ENCODE data around the gene TFAM. TPM values are rescaled to one million over a fixed set of nuclear protein-coding genes. Genes with fewer than 3 reads are reported as not detected.
"Not testable (repeated sequence)": the region's sequence is repeated elsewhere in the genome, so short reads cannot be mapped to it uniquely, and the experiment has no call there.

Gene TFAM
- polyA plus RNA-seq, 6 donors from 2014 or later, result 54.7 to 67.5 (median 61.7) TPM

DNA sequence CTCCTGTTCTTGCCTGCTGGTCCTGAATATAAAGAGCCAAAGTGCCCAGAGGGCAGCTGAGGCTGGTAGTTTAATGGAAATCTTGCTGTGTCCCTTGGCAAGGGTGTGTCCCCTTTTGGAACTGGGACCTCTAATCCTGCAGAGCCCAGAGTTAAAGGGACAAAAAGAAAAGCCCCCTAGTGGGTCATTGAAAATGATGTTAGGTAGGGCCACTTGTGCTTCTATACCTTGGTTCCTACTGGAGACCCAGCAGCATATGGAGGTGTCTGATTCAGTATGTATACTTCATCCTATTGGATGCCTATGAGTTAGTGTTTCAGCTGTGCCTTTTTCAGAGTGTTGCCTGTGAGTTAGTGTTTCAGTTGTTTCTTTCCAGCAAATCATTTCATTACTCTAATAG is 30.5 kb downstream of the TFAM start:
- Mint-ChIP-seq H3K36me3 (no peaks in the 10 kb centered on the region), H3K9me3 (peaks cover 0 to 25% (median 12%) of the 10 kb centered on the region in 7 donors), H3K27ac (no peak overlapping the region), H3K4me1 (no peaks in the 10 kb centered on the region), H3K4me3 (no peak overlapping the region), H3K27me3 (peaks cover 7 to 35% (median 15%) of the 10 kb centered on the region in 3 donors)
- DNase-seq, result no peak
- no peak for ATAC-seq (ENCODE audit: low read depth in 2 of 2)

- ATAC-seq (ENCODE audit: low read depth in 2 of 2); H3K4me3 Mint-ChIP-seq; H3K36me3 Mint-ChIP-seq; DNase-seq; H3K27ac Mint-ChIP-seq; H3K4me1 Mint-ChIP-seq: not testable (repeated sequence)
- Mint-ChIP-seq H3K27me3 (peaks cover 7 to 35% (median 24%) of the 10 kb centered on the region in 3 donors), H3K9me3 (peaks cover 4 to 28% (median 12%) of the 10 kb centered on the region in 7 donors)
These were observed 32.7 kb downstream of the TFAM start for GRCh38 chr10:58417902-58418301.

DNA sequence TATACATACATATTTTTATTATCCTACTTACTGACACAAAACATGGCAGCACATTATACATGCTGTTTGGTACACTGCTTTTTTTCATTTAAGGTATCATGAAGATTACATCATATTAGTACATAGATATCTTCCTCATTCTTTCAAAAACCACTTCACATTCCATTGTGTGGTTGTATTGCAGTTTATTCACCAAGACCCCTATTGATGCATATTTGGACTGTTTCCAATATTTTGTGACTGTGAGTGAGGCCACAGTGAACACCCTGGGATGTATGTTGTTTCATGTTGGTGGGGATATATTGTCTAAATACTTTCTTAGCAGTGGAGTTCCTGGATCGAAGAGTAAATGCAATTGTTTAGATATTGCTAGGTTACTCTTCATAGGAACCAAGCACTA is 39.0 kb downstream of the TFAM start:
- peaks cover 4 to 56% (median 15%) of the 10 kb centered on the region in 7 donors for H3K9me3 Mint-ChIP-seq
- no peak overlapping the region for H3K4me3 Mint-ChIP-seq
- H3K36me3 Mint-ChIP-seq, result no peaks in the 10 kb centered on the region
- H3K27ac Mint-ChIP-seq, result no peak overlapping the region
- H3K4me1 Mint-ChIP-seq, result no peaks in the 10 kb centered on the region
- H3K27me3 Mint-ChIP-seq, result peaks cover 0 to 13% (median 11%) of the 10 kb centered on the region in 3 donors
- DNase-seq (no peak), ATAC-seq (ENCODE audit: low read depth in 2 of 2) (no peak)

GRCh38 chr10:58428436-58428835 is 43.2 kb downstream of the TFAM start:
- DNase-seq; H3K4me3 Mint-ChIP-seq; H3K36me3 Mint-ChIP-seq; H3K4me1 Mint-ChIP-seq; ATAC-seq (ENCODE audit: low read depth in 2 of 2); H3K27ac Mint-ChIP-seq: not testable (repeated sequence)
- Mint-ChIP-seq H3K9me3 (peaks cover 0 to 44% (median 9%) of the 10 kb centered on the region in 7 donors), H3K27me3 (peaks cover 5 to 23% (median 12%) of the 10 kb centered on the region in 3 donors)

DNA sequence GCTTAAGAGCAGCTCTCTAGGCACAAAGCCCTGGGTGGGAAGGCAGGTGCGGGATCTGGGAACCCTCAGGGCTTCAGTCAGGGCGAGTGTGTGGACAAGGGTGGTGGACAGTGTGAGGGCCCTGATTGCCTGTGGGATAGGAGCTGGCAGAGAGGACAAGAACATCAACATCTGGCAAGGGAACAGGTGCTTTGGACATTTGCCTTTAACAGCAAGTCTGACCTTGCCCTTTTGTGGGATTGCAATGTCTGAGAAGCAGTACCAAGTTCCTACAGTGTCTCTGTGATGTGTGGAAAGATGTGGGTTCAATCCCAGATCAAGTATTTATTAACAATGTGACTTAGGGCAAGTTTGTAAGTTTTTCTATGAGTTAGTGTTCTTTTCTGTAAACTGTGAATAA is 46.7 kb downstream of the TFAM start:
- no peak for DNase-seq
- Mint-ChIP-seq H3K4me1 (no peaks in the 10 kb centered on the region), H3K27ac (no peak overlapping the region), H3K36me3 (no peaks in the 10 kb centered on the region), H3K9me3 (peaks cover 0 to 13% (median 6%) of the 10 kb centered on the region in 7 donors), H3K27me3 (peaks cover 25 to 27% (median 27%) of the 10 kb centered on the region in 3 donors), H3K4me3 (no peak overlapping the region)
- no peak for ATAC-seq (ENCODE audit: low read depth in 2 of 2)

- ATAC-seq (ENCODE audit: low read depth in 2 of 2), result no peak
- no peak for DNase-seq
- H3K27me3 Mint-ChIP-seq, result peaks cover 26 to 39% (median 26%) of the 10 kb centered on the region in 3 donors
- no peaks in the 10 kb centered on the region for H3K4me1 Mint-ChIP-seq
- H3K9me3 Mint-ChIP-seq, result peaks cover 0 to 9% (median 3%) of the 10 kb centered on the region in 7 donors
- H3K36me3 Mint-ChIP-seq, result no peaks in the 10 kb centered on the region
- no peak overlapping the region for H3K27ac Mint-ChIP-seq
- H3K4me3 Mint-ChIP-seq, result no peak overlapping the region
These were observed 47.9 kb downstream of the TFAM start for GRCh38 chr10:58433066-58433465.

DNA sequence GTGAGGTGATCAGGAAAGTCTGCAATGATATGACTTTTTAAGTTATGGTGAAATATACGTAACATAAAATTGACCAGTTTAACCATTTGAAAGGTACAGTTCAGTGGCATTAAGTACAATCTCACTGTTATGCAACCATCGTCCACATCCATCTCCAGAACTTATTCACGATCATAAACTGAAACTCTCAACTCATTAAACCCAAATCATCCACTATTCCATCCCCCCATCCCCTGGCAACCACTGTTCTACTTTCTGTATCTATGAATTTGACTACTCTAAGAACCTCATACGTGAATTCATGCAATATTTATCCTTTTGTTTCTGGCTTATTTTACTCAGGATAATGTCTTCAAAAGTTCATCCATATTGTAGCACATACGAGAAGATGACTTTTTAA is 48.4 kb downstream of the TFAM start:
- Mint-ChIP-seq H3K9me3 (peaks cover 0 to 9% (median 2%) of the 10 kb centered on the region in 7 donors), H3K27me3 (peaks cover 28 to 39% (median 29%) of the 10 kb centered on the region in 3 donors), H3K36me3 (no peaks in the 10 kb centered on the region), H3K4me3 (no peak overlapping the region), H3K27ac (no peak overlapping the region), H3K4me1 (no peaks in the 10 kb centered on the region)
- ATAC-seq (ENCODE audit: low read depth in 2 of 2) (no peak), DNase-seq (no peak)

- Mint-ChIP-seq H3K4me3 (no peak overlapping the region), H3K27ac (peak overlapping the region in 1 of 6 donors; percentile 49)
These were observed 50.2 kb downstream of the TFAM start for GRCh38 chr10:58435297-58435985.

DNA sequence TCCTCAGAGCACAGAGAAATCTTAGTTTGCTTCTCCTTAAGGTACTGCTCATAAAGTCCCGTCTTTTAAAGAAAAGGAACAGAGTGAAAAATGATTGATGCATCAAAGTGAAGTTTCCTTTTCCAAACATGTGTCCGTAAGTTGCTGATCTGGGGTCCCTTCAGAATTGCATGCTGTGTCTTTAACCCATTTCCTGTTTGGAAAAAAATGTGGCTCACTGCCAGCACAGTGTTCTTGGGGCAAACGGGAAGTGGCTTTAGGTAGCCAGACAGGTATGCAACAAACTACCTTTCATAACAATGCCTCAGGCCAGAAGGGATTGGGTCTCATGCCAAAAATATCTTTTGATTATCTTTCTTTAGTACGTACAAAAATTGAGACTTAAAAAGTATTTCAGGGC is 50.9 kb downstream of the TFAM start:
- Mint-ChIP-seq H3K27ac (no peak overlapping the region), H3K36me3 (peaks cover 0 to 7% of the 10 kb centered on the region in 2 donors), H3K4me3 (no peak overlapping the region), H3K27me3 (peaks cover 24 to 39% (median 27%) of the 10 kb centered on the region in 3 donors), H3K4me1 (no peaks in the 10 kb centered on the region), H3K9me3 (peaks cover 2 to 15% (median 9%) of the 10 kb centered on the region in 7 donors)
- no peak for ATAC-seq (ENCODE audit: low read depth in 2 of 2)
- DNase-seq, result no peak

More at GRCh38 chr10:58435297-58435985, 50.2 kb downstream of the TFAM start:
- no peak for DNase-seq
- Mint-ChIP-seq H3K27me3 (peaks cover 28 to 39% (median 31%) of the 10 kb centered on the region in 3 donors), H3K4me1 (no peaks in the 10 kb centered on the region), H3K9me3 (peaks cover 2 to 10% (median 7%) of the 10 kb centered on the region in 7 donors), H3K36me3 (peaks cover 0 to 3% of the 10 kb centered on the region in 2 donors)
- no peak for ATAC-seq (ENCODE audit: low read depth in 2 of 2)

DNA sequence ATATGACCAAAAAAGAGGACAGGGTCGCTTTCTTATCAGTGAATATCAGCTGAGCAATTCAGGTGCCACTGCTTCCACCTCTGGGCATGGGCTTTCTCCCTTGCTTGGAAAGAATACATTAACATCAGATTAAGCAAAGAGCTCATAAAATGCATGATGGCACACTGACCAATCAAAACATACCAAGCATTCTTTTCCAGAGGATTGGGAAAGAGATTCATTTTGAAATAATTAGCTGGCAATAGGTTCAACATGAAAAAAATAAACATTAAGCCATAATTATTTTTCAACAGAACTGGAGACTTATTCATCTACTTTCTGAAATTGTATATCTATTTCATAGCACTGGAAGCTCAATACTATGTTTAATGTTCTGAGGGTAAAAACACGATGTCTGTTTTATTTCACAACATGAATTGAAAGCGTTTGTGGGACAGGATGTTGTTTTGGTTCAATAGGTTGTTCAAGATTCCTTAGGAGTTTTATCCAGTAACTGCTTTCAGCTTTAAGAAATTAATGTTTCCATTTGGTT is 53.2 kb downstream of the TFAM start:
- Mint-ChIP-seq H3K27ac (peak overlapping the region in 1 of 6 donors; percentile 22), H3K9me3 (peaks cover 2 to 19% (median 9%) of the 10 kb centered on the region in 7 donors), H3K27me3 (peaks cover 18 to 28% (median 24%) of the 10 kb centered on the region in 3 donors), H3K36me3 (peaks cover 0 to 7% of the 10 kb centered on the region in 2 donors), H3K4me3 (no peak overlapping the region), H3K4me1 (no peaks in the 10 kb centered on the region)
- DNase-seq (no peak), ATAC-seq (ENCODE audit: low read depth in 2 of 2) (no peak)

GRCh38 chr10:58438986-58439385 is 53.8 kb downstream of the TFAM start:
- ATAC-seq (ENCODE audit: low read depth in 2 of 2) (no peak), DNase-seq (no peak)
- H3K27me3 Mint-ChIP-seq, result peaks cover 18 to 22% (median 18%) of the 10 kb centered on the region in 3 donors
- peaks cover 2 to 19% (median 9%) of the 10 kb centered on the region in 7 donors for H3K9me3 Mint-ChIP-seq
- H3K36me3 Mint-ChIP-seq, result peaks cover 0 to 7% of the 10 kb centered on the region in 2 donors
- H3K4me1 Mint-ChIP-seq, result no peaks in the 10 kb centered on the region
- H3K4me3 Mint-ChIP-seq, result no peak overlapping the region
- H3K27ac Mint-ChIP-seq, result no peak overlapping the region

- ATAC-seq (ENCODE audit: low read depth in 2 of 2), result no peak
These were observed 54.6 kb downstream of the TFAM start for GRCh38 chr10:58439632-58440364.

DNA sequence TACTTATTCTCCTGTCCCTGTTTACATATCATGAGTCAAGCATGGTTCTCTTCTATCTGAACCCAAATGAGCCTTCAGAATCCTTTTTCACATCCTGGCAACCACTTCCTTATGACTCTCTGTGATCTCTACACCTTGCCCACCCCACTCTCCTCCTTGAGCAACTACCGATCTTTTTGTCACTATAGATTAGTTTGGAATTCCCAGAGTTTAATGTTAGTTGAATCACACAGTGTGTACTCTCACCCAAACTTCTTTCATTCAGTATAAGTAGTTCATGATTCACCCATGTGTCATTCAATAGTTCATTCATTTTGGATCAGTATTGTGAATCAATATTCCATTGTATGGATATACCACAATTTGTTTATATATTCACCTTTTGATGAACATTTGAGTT is 55.3 kb downstream of the TFAM start:
- peaks cover 10 to 15% (median 13%) of the 10 kb centered on the region in 3 donors for H3K27me3 Mint-ChIP-seq
- DNase-seq (no peak), ATAC-seq (ENCODE audit: low read depth in 2 of 2) (no peak)
- no peak overlapping the region for H3K4me3 Mint-ChIP-seq
- no peaks in the 10 kb centered on the region for H3K4me1 Mint-ChIP-seq
- H3K36me3 Mint-ChIP-seq, result peaks cover 0 to 7% of the 10 kb centered on the region in 2 donors
- H3K27ac Mint-ChIP-seq, result peak overlapping the region in 1 of 6 donors; percentile 41
- peaks cover 2 to 19% (median 9%) of the 10 kb centered on the region in 7 donors for H3K9me3 Mint-ChIP-seq

More at GRCh38 chr10:58439632-58440364, 54.6 kb downstream of the TFAM start:
- Mint-ChIP-seq H3K27ac (no peak overlapping the region), H3K9me3 (peaks cover 2 to 19% (median 9%) of the 10 kb centered on the region in 7 donors), H3K4me3 (no peak overlapping the region), H3K27me3 (peaks cover 15 to 22% (median 18%) of the 10 kb centered on the region in 3 donors), H3K4me1 (no peaks in the 10 kb centered on the region), H3K36me3 (peaks cover 0 to 7% of the 10 kb centered on the region in 2 donors)
- no peak for DNase-seq

Data from naive B cell (primary cell).